Lower leg skin (tissue), 3 donors: Measurements from ENCODE around the gene DLGAP1.

Experiments used
- POLR2A ChIP-seq, 2 donors: fragments of 450-650 bp; IDR thresholded peaks; one replicate each; pipeline ENCODE4 v1.6.1; 2016 to 2017; ENCODE audit warnings: antibody characterized with exemption in 2 of 2, mild to moderate bottlenecking in 1 of 2, moderate library complexity in 1 of 2
- TF ChIP-seq, protein P1 (sequence below), 3 donors: fragments of 450-650 bp; IDR thresholded peaks; one replicate each; pipeline ENCODE4 v1.5.1; 2016; ENCODE audit warnings: antibody characterized with exemption in 3 of 3, mild to moderate bottlenecking in 3 of 3, moderate library complexity in 2 of 3

DNA sequence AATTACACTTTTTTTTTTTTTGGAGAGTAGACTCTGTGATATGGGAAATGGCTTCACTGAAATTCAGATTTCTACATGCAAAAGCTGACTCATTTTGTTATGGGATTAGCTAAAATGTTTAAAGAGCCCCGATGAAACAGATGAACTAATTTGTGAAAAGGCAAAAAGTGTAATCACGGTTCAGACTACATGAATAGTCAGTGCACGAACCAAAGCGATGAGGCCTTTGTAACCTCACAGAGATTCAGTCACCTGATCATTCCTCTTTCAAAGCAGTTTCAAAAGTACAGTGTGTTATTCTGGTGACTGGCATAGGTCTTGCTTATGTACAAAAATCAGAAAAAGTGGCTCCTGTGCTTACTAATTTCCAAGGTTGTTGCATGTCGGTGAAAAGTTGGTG is 960.5 kb downstream of the DLGAP1 start:
- no peak for TF ChIP-seq POLR2A (IDR thresholded peaks at IDR 0.05)
- TF ChIP-seq, protein P1, sequence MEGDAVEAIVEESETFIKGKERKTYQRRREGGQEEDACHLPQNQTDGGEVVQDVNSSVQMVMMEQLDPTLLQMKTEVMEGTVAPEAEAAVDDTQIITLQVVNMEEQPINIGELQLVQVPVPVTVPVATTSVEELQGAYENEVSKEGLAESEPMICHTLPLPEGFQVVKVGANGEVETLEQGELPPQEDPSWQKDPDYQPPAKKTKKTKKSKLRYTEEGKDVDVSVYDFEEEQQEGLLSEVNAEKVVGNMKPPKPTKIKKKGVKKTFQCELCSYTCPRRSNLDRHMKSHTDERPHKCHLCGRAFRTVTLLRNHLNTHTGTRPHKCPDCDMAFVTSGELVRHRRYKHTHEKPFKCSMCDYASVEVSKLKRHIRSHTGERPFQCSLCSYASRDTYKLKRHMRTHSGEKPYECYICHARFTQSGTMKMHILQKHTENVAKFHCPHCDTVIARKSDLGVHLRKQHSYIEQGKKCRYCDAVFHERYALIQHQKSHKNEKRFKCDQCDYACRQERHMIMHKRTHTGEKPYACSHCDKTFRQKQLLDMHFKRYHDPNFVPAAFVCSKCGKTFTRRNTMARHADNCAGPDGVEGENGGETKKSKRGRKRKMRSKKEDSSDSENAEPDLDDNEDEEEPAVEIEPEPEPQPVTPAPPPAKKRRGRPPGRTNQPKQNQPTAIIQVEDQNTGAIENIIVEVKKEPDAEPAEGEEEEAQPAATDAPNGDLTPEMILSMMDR (IDR thresholded peaks at IDR 0.05): no peak
